Upper lobe of left lung (tissue), 6 donors: Measurements from ENCODE around the gene IFIT1. TPM values are rescaled to one million over a fixed set of nuclear protein-coding genes. Genes with fewer than 3 reads are reported as not detected.
"Not testable (repeated sequence)": the region's sequence is repeated elsewhere in the genome, so short reads cannot be mapped to it uniquely, and the experiment has no call there.

Experiments used
- ATAC-seq, 2 donors: fragments of 200-7000 bp; cut with Tn5 transposase; one replicate each; pipeline ENCODE4 v1.9.1; 2022; ENCODE audit warnings: mild to moderate bottlenecking in 2 of 2, moderate library complexity in 2 of 2; ENCODE audit not compliant: low FRiP score in 2 of 2
- DNase-seq, 2 donors: peaks; one replicate each; pipeline ENCODE4 v3.0.0-alpha.2; 2019 to 2020
- H3K27ac ChIP-seq, 4 donors: fragments of 200-600 bp; sonication (generic); one replicate each; pipeline ENCODE4 v1.5.1; 2016 to 2019
- H3K27me3 ChIP-seq, 4 donors: fragments of 200-600 bp; sonication (generic); one replicate each; pipeline ENCODE4 v1.5.1; 2017 to 2019
- H3K36me3 ChIP-seq, 4 donors: fragments of 200-600 bp; sonication (generic); one replicate each; pipeline ENCODE4 v1.5.1; 2016 to 2019
- H3K4me1 ChIP-seq, 4 donors: fragments of 200-600 bp; sonication (generic); one replicate each; pipeline ENCODE4 v1.5.1; 2018 to 2019
- H3K4me3 ChIP-seq, 4 donors: fragments of 200-600 bp; sonication (generic); one replicate each; pipeline ENCODE4 v1.5.1; 2017 to 2019; ENCODE audit warnings: mild to moderate bottlenecking in 2 of 4, moderate library complexity in 1 of 4
- H3K9me3 ChIP-seq, 4 donors: fragments of 200-600 bp; sonication (generic); one replicate each; pipeline ENCODE4 v1.5.1; 2018 to 2019
- EP300 ChIP-seq, 4 donors: sonication (generic); formaldehyde crosslinking; IDR thresholded peaks; one replicate each; pipeline ENCODE4 v1.5.1; 2017; ENCODE audit warnings: antibody characterized with exemption in 4 of 4, control low read depth in 2 of 4
- POLR2A ChIP-seq, 4 donors: fragments of 450-650 bp; IDR thresholded peaks; one replicate each; pipeline ENCODE4 v1.5.1; 2016 to 2017; ENCODE audit warnings: antibody characterized with exemption in 4 of 4, mild to moderate bottlenecking in 2 of 4
- POLR2AphosphoS5 ChIP-seq, 2 donors: sonication (generic); formaldehyde crosslinking; IDR thresholded peaks; one replicate each; pipeline ENCODE4 v1.5.1; 2017; ENCODE audit warnings: antibody characterized with exemption in 2 of 2
- WGBS, 2 donors: methylation state at CpG; one replicate each; pipeline ENCODE4 v1.1.5; 2017 to 2018; 5-methylcytosine and 5-hydroxymethylcytosine counted together
- total RNA-seq, 6 donors: library from RNA; depleted of rRNA in 4 of 6; stranded (reverse); fragments of >200 nt in 4 of 6; gene quantifications; one replicate each; pipeline versions ENCODE4 v1.1.0 to v1.2.1, GENCODE V29; 2016 to 2021
- TF ChIP-seq, protein P1 (sequence below), 6 experiments: fragments of 450-650 bp in 4 of 6; fragments of 200-600 bp in 2 of 6; sonication (generic) in 2 of 6; IDR thresholded peaks; one replicate each; pipeline ENCODE4 v1.5.1; 2016 to 2019; ENCODE audit warnings: antibody characterized with exemption in 6 of 6
- donor health status: DM: no; HTN: no; CAD: no; lungs with moderate emphysema.
- donor health status: DM: no; HTN: yes; CAD: no; lungs with severe emphysema.

The IFIT1 gene
- total RNA-seq, 6 donors from 2014 or later, result 9.8 to 54.9 (median 18.1) TPM

DNA sequence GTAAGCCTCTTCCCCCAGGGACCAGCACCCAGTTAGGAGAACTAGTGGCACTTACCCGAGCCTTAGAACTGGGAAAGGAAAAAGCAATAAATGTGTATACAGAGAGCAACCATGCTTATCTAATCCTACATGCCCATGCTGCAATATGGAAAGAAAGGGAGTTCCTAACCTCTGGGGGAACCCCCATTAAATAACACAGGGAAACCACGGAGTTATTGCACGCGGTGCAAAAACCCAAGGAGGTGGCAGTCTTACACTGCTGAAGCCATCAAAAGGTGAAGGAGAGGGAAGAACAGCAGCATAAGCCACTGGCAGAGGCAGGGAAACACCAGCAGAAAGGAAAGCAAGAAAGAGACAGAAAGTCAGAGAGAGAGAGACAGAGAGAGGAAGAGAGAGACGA is 18.1 kb downstream of the IFIT1 start:
- H3K4me1 ChIP-seq, result peaks cover 5 to 10% (median 7%) of the 10 kb centered on the region in 4 donors
- DNase-seq, H3K27ac ChIP-seq, H3K9me3 ChIP-seq, H3K27me3 ChIP-seq, H3K4me3 ChIP-seq, ATAC-seq, H3K36me3 ChIP-seq: not testable (repeated sequence)
- 78 to 87% methylated on average over 5 of the region's 5 CpGs for WGBS, 2 donors

DNA sequence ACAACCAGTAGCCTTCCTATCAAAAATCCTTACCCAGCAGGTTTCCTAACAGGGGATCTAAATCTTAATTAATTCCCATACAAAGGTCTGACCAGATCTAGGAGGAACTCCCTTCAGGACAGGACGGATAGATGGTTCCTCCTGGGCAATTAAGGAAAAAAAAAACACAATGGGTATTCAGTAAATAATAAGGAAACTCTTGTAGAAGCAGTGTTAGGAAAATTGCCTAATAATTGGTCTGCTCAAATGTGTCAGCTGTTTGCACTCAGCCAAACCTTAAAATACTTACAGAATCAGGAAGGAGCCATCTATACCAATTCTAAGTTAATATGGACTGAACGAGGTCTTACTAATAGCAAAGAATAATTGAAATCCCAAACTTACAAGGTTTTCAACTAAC is 18.7 kb downstream of the IFIT1 start:
- 44 to 57% methylated on average over 2 of the region's 2 CpGs for WGBS, 2 donors
- ATAC-seq, H3K27ac ChIP-seq, H3K4me3 ChIP-seq, DNase-seq, H3K9me3 ChIP-seq, H3K27me3 ChIP-seq, H3K36me3 ChIP-seq: not testable (repeated sequence)
- H3K4me1 ChIP-seq, result peaks cover 10 to 16% (median 13%) of the 10 kb centered on the region in 4 donors

DNA sequence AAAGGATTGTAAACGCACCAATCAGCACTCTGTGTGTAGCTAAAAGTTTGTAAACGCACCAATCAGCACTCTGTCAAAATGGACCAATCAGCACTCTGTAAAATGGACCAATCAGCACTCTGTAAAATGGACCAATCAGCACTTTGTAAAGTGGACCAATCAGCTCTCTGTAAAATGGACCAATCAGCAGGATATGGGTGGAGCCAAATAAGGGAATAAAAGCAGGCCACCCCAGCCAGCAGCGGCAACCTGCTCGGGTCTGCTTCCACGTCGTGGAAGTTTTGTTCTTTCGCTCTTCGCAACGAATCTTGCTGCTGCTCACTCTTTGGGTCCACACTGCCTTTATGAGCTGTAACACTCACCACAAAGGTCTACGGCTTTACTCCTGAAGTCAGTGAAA is 19.9 kb downstream of the IFIT1 start:
- not testable (repeated sequence) for H3K27ac ChIP-seq, DNase-seq, H3K9me3 ChIP-seq, ATAC-seq, H3K36me3 ChIP-seq, H3K27me3 ChIP-seq, H3K4me3 ChIP-seq
- H3K4me1 ChIP-seq, result peaks cover 17 to 28% (median 21%) of the 10 kb centered on the region in 4 donors
- WGBS, 2 donors, result 85 to 90% methylated on average over 10 of the region's 10 CpGs

DNA sequence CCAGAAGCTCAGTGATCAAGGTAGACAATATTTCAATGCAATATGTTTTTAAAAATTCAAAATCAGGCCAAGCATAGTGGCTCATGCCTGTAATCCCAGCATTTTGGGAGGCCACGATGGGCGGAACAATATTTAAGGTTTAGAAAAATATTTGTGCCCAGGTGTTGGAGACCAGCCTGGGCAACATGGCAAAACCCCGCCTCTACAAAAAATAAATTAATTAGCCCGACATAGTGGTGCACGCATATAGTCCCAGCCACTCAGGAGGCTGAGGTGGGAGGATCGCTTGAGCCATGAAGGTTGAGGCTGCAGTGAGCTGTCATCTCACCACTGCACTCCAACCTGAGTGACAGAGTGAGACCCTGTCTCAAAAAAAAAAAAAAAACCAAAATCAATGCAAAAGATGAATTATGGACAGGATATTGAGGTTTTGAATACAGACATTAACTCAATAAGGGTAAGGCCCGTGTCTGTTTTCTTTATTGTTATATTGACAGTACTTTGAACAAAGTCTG is 21.0 kb downstream of the IFIT1 start:
- H3K4me3 ChIP-seq, result peak overlapping the region in 2 of 4 donors; percentile 90 to 96
- WGBS, 2 donors, result 87 to 90% methylated on average over 7 of the region's 7 CpGs
- DNase-seq (no peak), ATAC-seq (no peak)
- no peaks in the 10 kb centered on the region for H3K27me3 ChIP-seq
- TF ChIP-seq, protein P1, sequence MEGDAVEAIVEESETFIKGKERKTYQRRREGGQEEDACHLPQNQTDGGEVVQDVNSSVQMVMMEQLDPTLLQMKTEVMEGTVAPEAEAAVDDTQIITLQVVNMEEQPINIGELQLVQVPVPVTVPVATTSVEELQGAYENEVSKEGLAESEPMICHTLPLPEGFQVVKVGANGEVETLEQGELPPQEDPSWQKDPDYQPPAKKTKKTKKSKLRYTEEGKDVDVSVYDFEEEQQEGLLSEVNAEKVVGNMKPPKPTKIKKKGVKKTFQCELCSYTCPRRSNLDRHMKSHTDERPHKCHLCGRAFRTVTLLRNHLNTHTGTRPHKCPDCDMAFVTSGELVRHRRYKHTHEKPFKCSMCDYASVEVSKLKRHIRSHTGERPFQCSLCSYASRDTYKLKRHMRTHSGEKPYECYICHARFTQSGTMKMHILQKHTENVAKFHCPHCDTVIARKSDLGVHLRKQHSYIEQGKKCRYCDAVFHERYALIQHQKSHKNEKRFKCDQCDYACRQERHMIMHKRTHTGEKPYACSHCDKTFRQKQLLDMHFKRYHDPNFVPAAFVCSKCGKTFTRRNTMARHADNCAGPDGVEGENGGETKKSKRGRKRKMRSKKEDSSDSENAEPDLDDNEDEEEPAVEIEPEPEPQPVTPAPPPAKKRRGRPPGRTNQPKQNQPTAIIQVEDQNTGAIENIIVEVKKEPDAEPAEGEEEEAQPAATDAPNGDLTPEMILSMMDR (IDR thresholded peaks at IDR 0.05), result no peak
- TF ChIP-seq POLR2AphosphoS5 (IDR thresholded peaks at IDR 0.05), result no peak
- no peak for TF ChIP-seq POLR2A (IDR thresholded peaks at IDR 0.05)
- no peak for TF ChIP-seq EP300 (IDR thresholded peaks at IDR 0.05)
- peaks cover 0 to 10% (median 2%) of the 10 kb centered on the region in 4 donors for H3K36me3 ChIP-seq
- peaks cover 27 to 40% (median 32%) of the 10 kb centered on the region in 4 donors for H3K4me1 ChIP-seq
- peak overlapping the region in 3 of 4 donors; percentile 94 to 99 (median 95) for H3K27ac ChIP-seq
- H3K9me3 ChIP-seq, result no peaks in the 10 kb centered on the region

DNA sequence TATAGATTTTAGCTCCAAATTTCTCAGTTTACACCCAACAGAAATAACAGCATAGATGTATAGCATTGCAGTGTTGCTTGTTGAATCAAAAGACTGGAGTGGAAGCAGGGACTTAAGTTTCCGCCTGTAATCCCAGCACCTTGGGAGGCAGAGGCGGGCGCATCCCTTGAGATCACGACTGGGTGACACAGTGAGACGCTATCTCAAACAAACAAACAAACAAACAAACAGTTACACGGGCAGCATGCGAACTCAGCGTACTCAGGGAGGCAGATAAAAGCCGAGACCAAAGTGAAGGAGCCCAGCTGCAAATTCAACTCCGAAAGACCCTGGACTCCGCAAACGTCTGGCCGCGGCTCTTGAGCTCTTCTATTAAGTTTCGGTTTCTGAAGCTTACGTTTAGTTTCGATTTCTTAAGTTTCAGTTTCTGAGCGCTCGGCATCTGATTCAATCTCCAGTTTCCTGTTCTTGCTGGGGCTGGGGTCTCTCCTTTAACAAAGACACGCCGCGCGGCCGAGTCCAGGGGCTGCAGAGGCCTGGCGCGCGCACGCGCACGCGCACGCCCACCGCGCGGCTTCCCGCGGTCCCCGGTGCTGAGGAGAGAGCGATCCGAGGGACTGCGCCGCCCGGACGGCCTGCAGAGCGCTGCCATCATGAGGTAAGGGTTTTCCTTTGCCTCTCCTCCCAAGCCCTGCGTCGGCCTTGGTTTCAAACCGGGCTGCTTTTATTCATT is 21.9 kb downstream of the IFIT1 start, which contains the start of gene IFIT5:
IFIT5 (plus strand) TSS at position 423 of the 733 bp plus-strand sequence; CDS start at position 654, 231 bp downstream.
- Histone ChIP-seq H3K27ac (peak within 1 kb of the TSS; percentile 94 to 99 (median 97)), H3K27me3 (no peaks in the 10 kb centered on the region), H3K4me3 (peak within 1 kb of the TSS; percentile 36 to 96 (median 74)), H3K36me3 (peaks cover 0 to 10% (median 2%) of the 10 kb centered on the region in 4 donors), H3K9me3 (no peaks in the 10 kb centered on the region), H3K4me1 (peaks cover 36 to 47% (median 38%) of the 10 kb centered on the region in 4 donors)
- TF ChIP-seq, protein P1 (IDR thresholded peaks at IDR 0.05), result no peak
- TF ChIP-seq EP300 (IDR thresholded peaks at IDR 0.05), result no peak
- peak; percentile 7 to 69 for TF ChIP-seq POLR2AphosphoS5 (IDR thresholded peaks at IDR 0.05)
- peak in 3 of 4 donors; percentile 30 to 79 (median 56) for TF ChIP-seq POLR2A (IDR thresholded peaks at IDR 0.05)
- DNase-seq (peak; percentile 75 to 95), ATAC-seq (peak; percentile 91 to 96)
- WGBS, 2 donors, result 1% methylated on average over 43 to 48 of the region's 48 CpGs

DNA sequence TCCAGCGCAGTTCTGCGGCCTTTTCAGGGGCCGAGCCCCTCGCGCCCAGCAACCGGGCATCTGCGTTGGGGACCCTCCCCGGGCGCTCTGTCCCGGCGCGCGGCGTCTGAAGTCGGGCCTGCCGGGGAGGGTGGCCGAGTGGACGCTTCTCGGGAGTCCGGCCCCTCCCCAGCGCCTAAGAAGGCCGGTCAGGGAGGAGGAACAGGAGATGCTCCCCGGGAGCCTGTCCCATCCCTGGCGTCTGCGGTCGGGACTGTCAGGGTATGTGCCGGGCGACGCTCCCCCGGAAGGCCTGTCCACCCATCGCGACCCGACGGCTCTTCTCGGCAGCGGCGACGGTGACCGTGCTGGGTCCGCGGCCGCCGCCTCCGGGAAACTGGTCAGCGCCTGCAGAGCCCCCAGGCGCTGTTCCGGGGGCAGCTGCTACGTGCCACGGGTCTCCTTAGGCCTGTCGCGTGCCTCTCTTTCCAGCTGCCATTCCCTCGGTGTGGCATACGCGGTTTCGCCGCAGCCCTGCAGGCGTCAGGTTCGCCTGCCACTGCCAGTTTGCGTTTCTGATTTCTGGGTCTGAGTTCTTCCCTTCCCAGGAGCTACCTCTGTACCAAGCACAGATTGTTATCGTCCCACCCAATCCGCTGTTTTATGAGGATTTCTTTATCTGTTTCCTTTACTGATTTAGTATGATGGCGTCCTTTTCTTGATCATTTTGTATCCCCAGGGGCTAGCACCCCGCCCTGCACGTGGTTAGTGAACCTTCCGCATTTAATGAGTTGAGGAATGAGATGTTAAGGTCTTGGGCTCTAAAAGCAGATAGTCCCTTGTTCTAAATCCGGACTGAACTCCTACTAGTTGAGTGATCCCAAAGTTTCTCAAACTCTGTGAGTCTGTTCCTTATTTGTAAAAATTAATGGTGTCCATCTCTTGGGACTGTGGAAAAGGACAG is 22.7 kb downstream of the IFIT1 start:
- Histone ChIP-seq H3K4me1 (peaks cover 42 to 56% (median 45%) of the 10 kb centered on the region in 4 donors), H3K27me3 (no peaks in the 10 kb centered on the region), H3K36me3 (peaks cover 0 to 12% (median 2%) of the 10 kb centered on the region in 4 donors), H3K27ac (peak overlapping the region; percentile 94 to 99 (median 97)), H3K4me3 (peak overlapping the region; percentile 36 to 96 (median 74)), H3K9me3 (no peaks in the 10 kb centered on the region)
- ATAC-seq, result peak; percentile 81 to 86
- TF ChIP-seq POLR2A (IDR thresholded peaks at IDR 0.05) (peak in 3 of 4 donors; percentile 4 to 17 (median 10)), POLR2AphosphoS5 (IDR thresholded peaks at IDR 0.05) (peak in 1 of 2 donors; percentile 37), EP300 (IDR thresholded peaks at IDR 0.05) (no peak)
- TF ChIP-seq, protein P1 (IDR thresholded peaks at IDR 0.05), result peak in 2 of 6 experiments; percentile 41 to 48
- peak; percentile 41 to 89 for DNase-seq
- 1% methylated on average over 37 to 52 of the region's 66 CpGs for WGBS, 2 donors
